ENCODE results near the gene PTCD3. TPM values are rescaled to one million over a fixed set of nuclear protein-coding genes. Genes with fewer than 3 reads are reported as not detected.

PTCD3 gene
- total RNA-seq, 2 donors from 2014 or later, result 184 to 191 TPM

DNA sequence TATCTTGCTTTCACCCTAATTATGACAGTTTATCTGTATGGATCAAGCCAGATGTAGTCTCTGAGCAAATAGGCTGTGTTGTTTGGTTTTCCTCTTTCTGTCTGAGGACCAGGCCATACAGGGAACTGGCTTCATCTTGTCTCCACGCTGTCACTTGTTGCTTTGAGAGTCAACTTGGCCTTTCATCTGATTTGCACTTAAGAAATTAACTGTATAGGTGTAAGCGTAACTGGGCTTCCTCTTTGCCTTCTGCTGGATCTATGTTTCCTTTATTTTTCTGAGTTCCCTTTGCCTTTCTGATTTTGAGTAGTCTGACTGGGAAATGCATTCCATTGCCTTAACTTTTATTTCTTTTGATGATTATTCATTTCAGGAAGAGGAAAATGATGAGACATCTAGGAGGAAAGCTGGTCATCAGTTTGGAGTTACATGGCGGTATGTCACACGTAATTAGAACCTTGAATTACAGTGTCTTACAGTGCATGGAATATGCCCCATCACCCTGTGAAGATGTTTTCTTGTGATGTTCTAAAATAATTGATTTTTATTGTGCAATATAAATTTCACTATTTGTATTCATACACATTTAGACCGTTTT is 17.4 kb downstream of the PTCD3 start:
- no peak overlapping the region for H3K27ac Mint-ChIP-seq
- H3K9ac ChIP-seq (ENCODE audit: extremely low read depth, low read length, poor library complexity, severe bottlenecking), result no peak overlapping the region
- H3K36me3 ChIP-seq (ENCODE audit: control insufficient read depth, insufficient read depth, low read length), result peaks cover 96% of the 10 kb centered on the region
- DNase-seq, result no peak
- H3K4me3 Mint-ChIP-seq, result no peak overlapping the region
- H3K27me3 ChIP-seq (ENCODE audit: control insufficient read depth, insufficient read depth, low read length, poor library complexity, severe bottlenecking), result no peaks in the 10 kb centered on the region
- no peak overlapping the region for H3K27ac ChIP-seq (ENCODE audit: low read depth, low read length)
- H3K4me3 ChIP-seq (ENCODE audit: low read length), result no peak overlapping the region
- H3K9me3 Mint-ChIP-seq, result no peaks in the 10 kb centered on the region
- 98 to 100% methylated on average over 2 to 5 of the region's 5 CpGs for WGBS, 2 experiments (ENCODE audit: insufficient coverage in 1 of 2, insufficient read length in 1 of 2)
- no peaks in the 10 kb centered on the region for H3K9me3 ChIP-seq (ENCODE audit: control insufficient read depth, low read length)
- no peaks in the 10 kb centered on the region for H3K4me1 ChIP-seq (ENCODE audit: control insufficient read depth, insufficient read depth, low read length)
- TF ChIP-seq, protein P1, sequence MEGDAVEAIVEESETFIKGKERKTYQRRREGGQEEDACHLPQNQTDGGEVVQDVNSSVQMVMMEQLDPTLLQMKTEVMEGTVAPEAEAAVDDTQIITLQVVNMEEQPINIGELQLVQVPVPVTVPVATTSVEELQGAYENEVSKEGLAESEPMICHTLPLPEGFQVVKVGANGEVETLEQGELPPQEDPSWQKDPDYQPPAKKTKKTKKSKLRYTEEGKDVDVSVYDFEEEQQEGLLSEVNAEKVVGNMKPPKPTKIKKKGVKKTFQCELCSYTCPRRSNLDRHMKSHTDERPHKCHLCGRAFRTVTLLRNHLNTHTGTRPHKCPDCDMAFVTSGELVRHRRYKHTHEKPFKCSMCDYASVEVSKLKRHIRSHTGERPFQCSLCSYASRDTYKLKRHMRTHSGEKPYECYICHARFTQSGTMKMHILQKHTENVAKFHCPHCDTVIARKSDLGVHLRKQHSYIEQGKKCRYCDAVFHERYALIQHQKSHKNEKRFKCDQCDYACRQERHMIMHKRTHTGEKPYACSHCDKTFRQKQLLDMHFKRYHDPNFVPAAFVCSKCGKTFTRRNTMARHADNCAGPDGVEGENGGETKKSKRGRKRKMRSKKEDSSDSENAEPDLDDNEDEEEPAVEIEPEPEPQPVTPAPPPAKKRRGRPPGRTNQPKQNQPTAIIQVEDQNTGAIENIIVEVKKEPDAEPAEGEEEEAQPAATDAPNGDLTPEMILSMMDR (conservative IDR thresholded peaks at IDR 0.05), result no peak
- H3K36me3 Mint-ChIP-seq (ENCODE audit: low read depth), result peaks cover 82% of the 10 kb centered on the region
- H3K27me3 Mint-ChIP-seq (ENCODE audit: insufficient read depth), result no peaks in the 10 kb centered on the region
- no peaks in the 10 kb centered on the region for H3K4me1 Mint-ChIP-seq

DNA sequence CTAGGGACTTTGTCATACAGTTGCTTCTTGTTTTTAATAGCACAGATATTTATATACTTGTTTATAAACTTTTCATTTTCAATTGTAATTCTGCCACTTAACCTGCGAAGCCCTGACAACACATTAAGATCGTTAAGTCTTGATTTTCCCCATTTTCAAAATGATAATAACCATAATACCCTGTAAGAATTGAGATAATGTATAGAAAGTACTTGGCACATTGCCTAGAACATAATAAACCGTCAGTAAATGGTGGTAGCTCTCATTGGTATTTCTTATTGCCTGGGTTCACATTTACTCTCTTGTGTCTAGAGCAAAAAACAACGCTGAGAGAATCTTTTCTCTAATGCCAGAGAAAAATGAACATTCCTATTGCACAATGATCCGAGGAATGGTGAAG is 18.6 kb downstream of the PTCD3 start:
- H3K4me3 Mint-ChIP-seq, result no peak overlapping the region
- no peaks in the 10 kb centered on the region for H3K27me3 ChIP-seq (ENCODE audit: control insufficient read depth, insufficient read depth, low read length, poor library complexity, severe bottlenecking)
- no peak overlapping the region for H3K4me3 ChIP-seq (ENCODE audit: low read length)
- no peak overlapping the region for H3K27ac Mint-ChIP-seq
- H3K36me3 ChIP-seq (ENCODE audit: control insufficient read depth, insufficient read depth, low read length), result peaks cover 96% of the 10 kb centered on the region
- H3K36me3 Mint-ChIP-seq (ENCODE audit: low read depth), result peaks cover 81% of the 10 kb centered on the region
- WGBS, 2 experiments (ENCODE audit: insufficient coverage in 1 of 2, insufficient read length in 1 of 2), result 95 to 100% methylated on average over 2 to 4 of the region's 5 CpGs
- no peak overlapping the region for H3K27ac ChIP-seq (ENCODE audit: low read depth, low read length)
- DNase-seq, result no peak
- H3K4me1 ChIP-seq (ENCODE audit: control insufficient read depth, insufficient read depth, low read length), result no peaks in the 10 kb centered on the region
- no peaks in the 10 kb centered on the region for H3K9me3 ChIP-seq (ENCODE audit: control insufficient read depth, low read length)
- H3K4me1 Mint-ChIP-seq, result no peaks in the 10 kb centered on the region
- no peak overlapping the region for H3K9ac ChIP-seq (ENCODE audit: extremely low read depth, low read length, poor library complexity, severe bottlenecking)
- no peaks in the 10 kb centered on the region for H3K27me3 Mint-ChIP-seq (ENCODE audit: insufficient read depth)
- TF ChIP-seq, protein P1 (conservative IDR thresholded peaks at IDR 0.05), result no peak
- no peaks in the 10 kb centered on the region for H3K9me3 Mint-ChIP-seq

DNA sequence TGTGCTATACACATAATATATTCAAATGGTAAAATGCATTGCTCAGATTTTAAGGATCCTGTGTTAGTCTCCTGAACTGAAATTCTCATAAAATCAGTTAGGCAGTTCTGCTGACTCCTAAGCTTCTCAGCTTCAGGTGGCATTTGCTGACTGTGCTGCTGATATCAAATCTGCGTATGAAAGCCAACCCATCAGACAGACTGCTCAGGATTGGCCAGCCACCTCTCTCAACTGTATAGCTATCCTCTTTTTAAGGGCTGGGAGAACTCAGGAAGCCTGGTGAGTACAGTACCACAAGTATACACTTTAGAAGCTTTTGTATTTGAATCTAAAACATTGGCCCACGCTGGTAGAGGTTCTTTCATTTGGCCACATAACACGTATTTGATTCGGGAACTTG is 28.7 kb downstream of the PTCD3 start:
- TF ChIP-seq, protein P1 (conservative IDR thresholded peaks at IDR 0.05), result no peak
- H3K27ac Mint-ChIP-seq, result no peak overlapping the region
- 96 to 100% methylated on average over 4 of the region's 4 CpGs for WGBS, 2 experiments (ENCODE audit: insufficient coverage in 1 of 2, insufficient read length in 1 of 2)
- peaks cover 93% of the 10 kb centered on the region for H3K36me3 Mint-ChIP-seq (ENCODE audit: low read depth)
- H3K27me3 Mint-ChIP-seq (ENCODE audit: insufficient read depth), result no peaks in the 10 kb centered on the region
- Histone ChIP-seq H3K4me3 (ENCODE audit: low read length) (no peak overlapping the region), H3K4me1 (ENCODE audit: control insufficient read depth, insufficient read depth, low read length) (no peaks in the 10 kb centered on the region), H3K27ac (ENCODE audit: low read depth, low read length) (no peak overlapping the region), H3K9ac (ENCODE audit: extremely low read depth, low read length, poor library complexity, severe bottlenecking) (no peak overlapping the region), H3K9me3 (ENCODE audit: control insufficient read depth, low read length) (no peaks in the 10 kb centered on the region), H3K36me3 (ENCODE audit: control insufficient read depth, insufficient read depth, low read length) (peaks cover 97% of the 10 kb centered on the region), H3K27me3 (ENCODE audit: control insufficient read depth, insufficient read depth, low read length, poor library complexity, severe bottlenecking) (no peaks in the 10 kb centered on the region)
- DNase-seq, result no peak
- H3K9me3 Mint-ChIP-seq, result no peaks in the 10 kb centered on the region
- no peak overlapping the region for H3K4me3 Mint-ChIP-seq
- peaks cover 5% of the 10 kb centered on the region for H3K4me1 Mint-ChIP-seq
